ENCODE results near the gene MAST4.
A peak's percentile ranks its signal among the peaks of the same experiment; 100 is the strongest.

Gene MAST4

DNA sequence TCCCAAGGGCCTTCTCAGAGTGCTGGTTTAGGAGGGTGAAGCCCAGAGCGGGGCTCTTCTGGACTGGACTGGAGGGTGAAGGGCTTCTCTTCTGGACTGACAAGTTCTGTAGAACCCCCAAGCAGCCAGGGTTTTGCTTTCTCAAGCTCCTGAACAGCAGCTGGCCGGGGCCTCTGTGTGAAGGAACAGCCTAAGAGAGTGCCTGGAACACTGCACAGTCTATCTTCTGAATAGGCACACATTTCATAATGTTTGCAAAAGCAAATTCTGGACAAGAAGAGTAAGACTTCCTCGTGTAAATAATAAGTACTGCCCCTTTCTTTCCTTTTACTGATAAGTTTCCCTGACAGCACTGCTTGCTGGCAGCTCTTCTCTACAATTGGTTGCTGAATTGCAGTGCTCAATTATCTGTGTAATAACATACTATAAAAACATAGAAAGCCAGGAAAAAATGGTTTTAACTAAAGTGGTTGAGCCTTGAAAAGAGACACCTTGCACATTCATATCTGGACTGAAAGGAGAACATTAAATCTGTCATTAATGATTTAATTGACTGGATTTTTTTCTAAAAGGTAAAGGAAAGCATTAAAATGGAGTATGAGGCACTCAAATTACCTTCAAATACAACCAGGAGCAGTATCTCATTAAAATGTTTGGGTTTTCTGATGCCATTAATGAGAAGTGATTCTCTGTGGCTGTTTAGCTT is 20.5 kb downstream of the MAST4 start:
- H3K27ac ChIP-seq = peak overlapping the region; percentile 49
- TF ChIP-seq, protein P1, sequence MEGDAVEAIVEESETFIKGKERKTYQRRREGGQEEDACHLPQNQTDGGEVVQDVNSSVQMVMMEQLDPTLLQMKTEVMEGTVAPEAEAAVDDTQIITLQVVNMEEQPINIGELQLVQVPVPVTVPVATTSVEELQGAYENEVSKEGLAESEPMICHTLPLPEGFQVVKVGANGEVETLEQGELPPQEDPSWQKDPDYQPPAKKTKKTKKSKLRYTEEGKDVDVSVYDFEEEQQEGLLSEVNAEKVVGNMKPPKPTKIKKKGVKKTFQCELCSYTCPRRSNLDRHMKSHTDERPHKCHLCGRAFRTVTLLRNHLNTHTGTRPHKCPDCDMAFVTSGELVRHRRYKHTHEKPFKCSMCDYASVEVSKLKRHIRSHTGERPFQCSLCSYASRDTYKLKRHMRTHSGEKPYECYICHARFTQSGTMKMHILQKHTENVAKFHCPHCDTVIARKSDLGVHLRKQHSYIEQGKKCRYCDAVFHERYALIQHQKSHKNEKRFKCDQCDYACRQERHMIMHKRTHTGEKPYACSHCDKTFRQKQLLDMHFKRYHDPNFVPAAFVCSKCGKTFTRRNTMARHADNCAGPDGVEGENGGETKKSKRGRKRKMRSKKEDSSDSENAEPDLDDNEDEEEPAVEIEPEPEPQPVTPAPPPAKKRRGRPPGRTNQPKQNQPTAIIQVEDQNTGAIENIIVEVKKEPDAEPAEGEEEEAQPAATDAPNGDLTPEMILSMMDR (conservative IDR thresholded peaks at IDR 0.05) = no peak

DNA sequence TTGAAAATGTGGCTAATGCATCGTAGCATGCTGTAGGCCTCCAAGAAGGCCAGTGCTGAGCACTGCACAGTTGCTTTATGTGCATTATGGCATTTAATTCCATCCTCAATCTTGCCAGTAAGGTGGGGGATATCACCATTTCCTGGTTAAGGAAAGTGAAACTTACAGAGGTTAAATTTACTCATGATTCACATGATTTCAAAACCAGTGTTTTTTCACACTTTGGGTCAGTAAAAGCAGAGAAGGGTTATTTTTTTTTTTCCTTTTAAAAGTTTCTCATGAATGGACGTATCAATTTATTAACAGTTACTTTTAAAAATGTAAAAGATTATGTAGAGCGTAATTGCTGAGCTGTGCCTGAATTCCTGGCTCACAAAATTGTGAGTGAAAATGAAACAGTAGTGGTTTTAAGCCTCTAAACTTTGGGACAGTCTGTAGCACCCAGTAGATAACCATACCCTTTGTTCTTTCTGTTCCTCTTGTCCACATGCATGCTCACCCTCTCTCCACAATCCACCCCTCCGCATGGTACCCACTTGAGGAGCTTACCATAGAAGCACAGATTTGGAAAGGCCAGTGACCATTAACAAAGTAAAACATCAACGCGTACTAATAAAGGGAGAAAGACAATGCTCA is 21.2 kb downstream of the MAST4 start:
- H3K27ac ChIP-seq = peak overlapping the region; percentile 49
- TF ChIP-seq, protein P1 (conservative IDR thresholded peaks at IDR 0.05) = no peak

DNA sequence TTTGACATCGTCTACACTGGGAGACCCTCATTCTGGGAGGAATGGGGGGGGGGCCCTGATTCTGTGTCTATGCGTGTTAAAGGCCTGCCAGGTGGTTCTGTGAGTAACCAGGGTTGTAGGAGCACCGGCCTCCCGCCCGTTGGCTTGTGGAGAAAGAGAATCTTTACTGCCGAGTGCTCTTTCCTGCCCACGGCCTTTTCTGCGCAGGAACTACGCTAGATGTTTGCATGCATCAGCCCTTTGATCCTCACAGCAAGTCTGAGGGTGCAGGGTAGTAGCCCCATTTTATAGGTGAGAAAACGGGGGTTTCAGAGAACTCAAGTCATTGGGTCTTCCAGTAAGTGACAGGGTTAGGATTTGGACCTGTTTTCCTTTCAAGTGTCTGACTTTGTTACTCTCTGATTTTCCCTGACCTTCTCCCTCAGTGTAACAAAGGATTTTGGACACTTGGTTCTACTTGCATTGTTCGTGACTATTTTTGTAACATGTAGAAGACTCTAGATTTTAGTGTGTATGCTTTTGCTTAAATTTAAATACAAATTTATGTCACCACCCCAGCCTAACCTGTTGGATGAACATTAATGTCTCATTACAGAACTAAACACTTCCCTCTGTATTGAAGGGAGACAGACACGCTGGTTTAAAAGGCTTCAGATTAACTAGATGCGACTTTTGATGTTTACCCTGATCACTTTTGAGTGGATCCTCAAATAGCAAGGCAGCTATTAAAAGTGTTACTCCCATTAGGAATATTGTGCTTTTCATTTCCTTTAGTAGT is 22.0 kb downstream of the MAST4 start:
- no peak overlapping the region for H3K27ac ChIP-seq
- TF ChIP-seq, protein P1 (conservative IDR thresholded peaks at IDR 0.05) = no peak

DNA sequence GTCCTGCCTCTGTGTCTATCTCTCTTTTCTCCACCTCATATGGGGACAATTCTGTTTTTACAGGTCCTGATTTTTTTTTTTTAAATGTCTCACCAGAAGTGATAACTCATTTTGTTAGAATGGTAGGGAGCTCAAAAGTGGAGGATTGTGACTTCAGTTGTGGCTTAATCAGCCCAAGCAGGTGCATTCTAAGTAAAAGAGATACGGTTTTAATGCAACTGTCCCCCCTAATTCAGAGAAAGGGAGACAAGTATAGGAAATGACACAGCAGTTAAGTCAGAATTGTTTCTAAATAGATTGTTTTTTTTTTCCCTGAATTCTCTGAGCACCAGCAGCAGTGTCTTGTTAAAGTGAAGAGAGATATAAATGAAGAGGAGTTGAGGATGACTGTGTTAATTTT is 24.5 kb downstream of the MAST4 start:
- no peak overlapping the region for H3K27ac ChIP-seq
- TF ChIP-seq, protein P1 (conservative IDR thresholded peaks at IDR 0.05) = no peak

DNA sequence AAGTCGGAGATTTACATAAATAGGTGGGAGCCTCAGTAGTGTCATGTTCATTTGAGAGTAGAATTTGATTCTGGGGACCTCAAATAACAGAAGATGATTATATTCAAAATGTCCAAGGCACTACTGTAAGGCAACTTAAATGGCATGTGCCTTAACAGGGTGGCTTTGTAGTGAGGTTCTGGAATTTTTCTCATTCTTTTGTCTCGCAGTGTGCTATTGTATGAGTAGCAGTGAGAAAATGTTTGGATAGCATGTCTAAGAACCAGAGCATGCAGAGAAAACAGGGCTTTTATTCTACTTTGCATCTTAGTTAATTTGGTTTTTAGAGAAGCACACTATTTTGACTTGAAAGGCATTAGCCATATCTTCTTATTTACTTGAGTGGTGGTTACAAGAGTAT is 25.0 kb downstream of the MAST4 start:
- H3K27ac ChIP-seq = no peak overlapping the region
- TF ChIP-seq, protein P1 (conservative IDR thresholded peaks at IDR 0.05) = no peak

DNA sequence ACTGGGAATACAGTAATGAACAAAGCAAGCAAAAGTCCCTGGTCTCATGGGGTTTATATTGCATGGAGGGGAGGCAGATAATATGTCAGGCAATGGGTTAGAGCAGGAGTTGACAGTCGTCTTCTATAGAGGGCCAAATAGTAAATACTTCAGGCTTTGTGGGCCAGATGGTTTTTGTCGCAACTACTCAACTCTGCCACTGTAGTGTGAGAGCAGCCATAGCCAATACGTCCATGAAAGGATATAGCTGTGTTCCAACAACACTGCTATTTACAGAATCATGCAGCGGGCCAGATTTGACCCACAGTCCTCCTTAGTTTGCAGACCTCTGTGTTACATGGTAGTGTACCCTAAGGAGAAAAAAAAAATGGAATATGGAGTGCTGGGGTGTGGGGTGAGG is 25.5 kb downstream of the MAST4 start:
- TF ChIP-seq, protein P1 (conservative IDR thresholded peaks at IDR 0.05) = no peak
- no peak overlapping the region for H3K27ac ChIP-seq

DNA sequence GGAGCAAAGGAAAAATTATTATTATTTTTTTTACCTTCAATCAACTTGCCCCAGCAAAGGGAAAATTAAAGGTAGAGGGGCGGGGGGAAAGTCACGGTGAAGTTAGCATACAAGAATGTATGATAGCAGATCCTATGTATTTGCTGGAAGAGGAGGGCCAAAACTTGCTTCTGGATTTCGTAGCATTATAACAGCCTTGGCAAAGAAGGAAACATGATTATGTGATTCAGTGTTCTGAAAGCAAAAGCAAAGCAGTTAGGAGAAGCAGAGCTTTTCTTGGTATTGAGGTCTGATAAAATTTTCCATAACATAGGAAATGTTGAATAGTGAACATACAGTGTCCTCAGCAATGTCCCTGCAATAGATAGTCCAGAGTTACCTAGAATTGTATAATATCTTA is 32.4 kb downstream of the MAST4 start:
- no peak overlapping the region for H3K27ac ChIP-seq
- TF ChIP-seq, protein P1 (conservative IDR thresholded peaks at IDR 0.05) = no peak
